ENCODE measurements around the gene WDR18.

- TF ChIP-seq CTCF (conservative IDR thresholded peaks at IDR 0.05; ENCODE audit: low read length) (no peak), EZH2phosphoT487 (IDR thresholded peaks at IDR 0.05; ENCODE audit: borderline replicate concordance) (no peak)
These were observed 21.3 kb upstream of the WDR18 start for GRCh38 chr19:962683-963400.

All from Loucy (cell line).